ENCODE data around the gene ROBO2. TPM values are rescaled to one million over a fixed set of nuclear protein-coding genes. Genes with fewer than 3 reads are reported as not detected.

Gene ROBO2
- total RNA-seq, 1 donor from 2014 or later, result 11.0 TPM

DNA sequence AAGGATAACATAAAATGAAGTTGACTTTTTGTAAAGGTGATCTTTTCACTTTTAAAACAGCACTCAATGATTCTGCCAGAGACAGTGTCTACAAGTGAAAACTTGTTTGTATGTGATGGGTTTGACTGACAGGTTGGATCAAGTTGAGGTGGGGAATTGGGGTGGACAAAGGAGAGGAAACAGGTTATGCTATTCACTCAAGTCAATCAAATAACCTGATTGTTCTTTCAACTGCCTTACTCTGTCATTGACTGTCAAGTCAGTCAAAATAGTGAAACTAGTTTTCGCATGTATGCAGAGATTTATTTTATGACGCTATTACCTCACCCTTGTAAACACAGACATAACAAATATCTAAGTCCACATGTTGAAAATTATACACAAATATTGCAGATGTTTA lies 187.7 kb downstream of the ROBO2 start:
- Histone ChIP-seq H3K27me3 (no peaks in the 10 kb centered on the region), H3K4me1 (no peaks in the 10 kb centered on the region), H3K36me3 (no peaks in the 10 kb centered on the region), H3K27ac (no peak overlapping the region), H3K4me3 (no peak overlapping the region), H3K9me3 (no peaks in the 10 kb centered on the region)
- intact Hi-C loops (cut with DNase I), result no loop called here
- DNase-seq (ENCODE audit: extremely low spot score in 2 of 2), result no peak
- TF ChIP-seq, protein P1, sequence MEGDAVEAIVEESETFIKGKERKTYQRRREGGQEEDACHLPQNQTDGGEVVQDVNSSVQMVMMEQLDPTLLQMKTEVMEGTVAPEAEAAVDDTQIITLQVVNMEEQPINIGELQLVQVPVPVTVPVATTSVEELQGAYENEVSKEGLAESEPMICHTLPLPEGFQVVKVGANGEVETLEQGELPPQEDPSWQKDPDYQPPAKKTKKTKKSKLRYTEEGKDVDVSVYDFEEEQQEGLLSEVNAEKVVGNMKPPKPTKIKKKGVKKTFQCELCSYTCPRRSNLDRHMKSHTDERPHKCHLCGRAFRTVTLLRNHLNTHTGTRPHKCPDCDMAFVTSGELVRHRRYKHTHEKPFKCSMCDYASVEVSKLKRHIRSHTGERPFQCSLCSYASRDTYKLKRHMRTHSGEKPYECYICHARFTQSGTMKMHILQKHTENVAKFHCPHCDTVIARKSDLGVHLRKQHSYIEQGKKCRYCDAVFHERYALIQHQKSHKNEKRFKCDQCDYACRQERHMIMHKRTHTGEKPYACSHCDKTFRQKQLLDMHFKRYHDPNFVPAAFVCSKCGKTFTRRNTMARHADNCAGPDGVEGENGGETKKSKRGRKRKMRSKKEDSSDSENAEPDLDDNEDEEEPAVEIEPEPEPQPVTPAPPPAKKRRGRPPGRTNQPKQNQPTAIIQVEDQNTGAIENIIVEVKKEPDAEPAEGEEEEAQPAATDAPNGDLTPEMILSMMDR (IDR thresholded peaks at IDR 0.05), result no peak
- TF ChIP-seq POLR2A (IDR thresholded peaks at IDR 0.05), result no peak
- TF ChIP-seq POLR2AphosphoS5 (IDR thresholded peaks at IDR 0.05; ENCODE audit: insufficient read depth in 1 of 2, low read depth in 1 of 2), result no peak

DNA sequence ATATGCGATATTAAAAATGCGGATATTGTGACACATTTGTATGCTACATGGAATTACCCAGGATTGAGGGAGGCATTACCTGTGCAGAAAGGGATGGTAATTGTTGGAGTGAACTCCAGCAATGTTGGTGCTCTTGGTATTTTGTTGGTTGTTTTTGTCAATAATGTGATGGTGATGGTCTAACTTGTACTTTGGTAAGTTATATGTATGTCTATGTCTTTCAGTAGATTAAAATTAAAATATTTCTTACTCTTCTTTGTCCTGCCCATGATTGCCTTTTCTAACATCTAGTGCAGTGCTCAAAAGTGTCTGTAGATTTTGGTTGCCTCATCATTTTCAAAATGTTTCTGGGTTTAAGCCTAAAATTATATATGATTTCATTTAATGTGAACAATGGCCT lies 192.7 kb downstream of the ROBO2 start:
- no peak for DNase-seq (ENCODE audit: extremely low spot score in 2 of 2)
- intact Hi-C loops (cut with DNase I), result no loop called here
- H3K9me3 ChIP-seq, result no peaks in the 10 kb centered on the region
- no peaks in the 10 kb centered on the region for H3K27me3 ChIP-seq
- H3K36me3 ChIP-seq, result no peaks in the 10 kb centered on the region
- H3K4me1 ChIP-seq, result no peaks in the 10 kb centered on the region
- H3K4me3 ChIP-seq, result no peak overlapping the region
- TF ChIP-seq POLR2A (IDR thresholded peaks at IDR 0.05) (no peak), POLR2AphosphoS5 (IDR thresholded peaks at IDR 0.05; ENCODE audit: insufficient read depth in 1 of 2, low read depth in 1 of 2) (no peak)
- TF ChIP-seq, protein P1 (IDR thresholded peaks at IDR 0.05), result no peak
- H3K27ac ChIP-seq, result no peak overlapping the region

DNA sequence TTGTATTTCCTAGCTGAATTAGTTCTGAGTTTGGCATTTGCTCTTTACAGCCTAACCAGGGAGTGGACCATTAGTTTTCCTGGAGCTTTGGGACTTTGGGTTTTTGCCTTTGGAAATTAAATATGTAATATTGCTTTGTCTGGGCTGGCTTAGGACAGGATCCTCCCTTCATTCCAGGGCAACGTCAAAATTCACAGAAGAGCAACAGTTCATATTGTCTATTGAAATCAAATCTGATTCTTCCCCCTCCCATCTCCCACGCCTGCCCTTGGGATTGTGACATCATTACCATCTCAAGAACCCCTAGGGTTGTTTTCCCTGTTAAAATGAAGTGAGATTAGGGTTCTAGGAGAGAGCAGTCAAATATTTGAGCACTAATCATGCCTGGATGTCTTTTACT lies 194.1 kb downstream of the ROBO2 start:
- Histone ChIP-seq H3K27me3 (no peaks in the 10 kb centered on the region), H3K9me3 (no peaks in the 10 kb centered on the region), H3K4me1 (no peaks in the 10 kb centered on the region), H3K4me3 (no peak overlapping the region), H3K27ac (no peak overlapping the region), H3K36me3 (no peaks in the 10 kb centered on the region)
- DNase-seq (ENCODE audit: extremely low spot score in 2 of 2), result no peak
- TF ChIP-seq POLR2A (IDR thresholded peaks at IDR 0.05) (no peak), POLR2AphosphoS5 (IDR thresholded peaks at IDR 0.05; ENCODE audit: insufficient read depth in 1 of 2, low read depth in 1 of 2) (no peak)
- TF ChIP-seq, protein P1 (IDR thresholded peaks at IDR 0.05), result no peak
- intact Hi-C loops (cut with DNase I), result no loop called here

DNA sequence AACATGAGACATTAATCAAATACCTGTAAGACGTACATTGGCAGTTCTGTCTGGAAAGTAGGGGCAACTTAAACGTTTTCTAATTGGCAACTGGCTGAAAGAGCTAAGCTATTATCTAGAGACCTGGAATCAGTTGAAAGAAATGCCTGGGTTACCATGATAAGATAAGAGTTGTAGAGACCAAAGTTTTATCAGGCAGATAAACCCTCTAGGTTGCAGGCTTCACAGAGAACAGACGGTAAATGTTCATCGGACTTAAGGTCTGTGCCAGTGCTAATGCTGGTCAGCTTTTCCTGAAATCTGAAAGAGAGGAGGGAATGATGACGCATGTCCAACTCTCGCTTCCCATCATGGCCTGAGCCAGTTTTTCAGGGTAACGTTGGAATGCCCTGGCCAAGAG lies 196.2 kb downstream of the ROBO2 start:
- H3K4me1 ChIP-seq, result no peaks in the 10 kb centered on the region
- DNase-seq (ENCODE audit: extremely low spot score in 2 of 2), result no peak
- no peaks in the 10 kb centered on the region for H3K27me3 ChIP-seq
- H3K36me3 ChIP-seq, result no peaks in the 10 kb centered on the region
- no peaks in the 10 kb centered on the region for H3K9me3 ChIP-seq
- intact Hi-C loops (cut with DNase I), result no loop called here
- H3K27ac ChIP-seq, result no peak overlapping the region
- H3K4me3 ChIP-seq, result no peak overlapping the region
- TF ChIP-seq POLR2AphosphoS5 (IDR thresholded peaks at IDR 0.05; ENCODE audit: insufficient read depth in 1 of 2, low read depth in 1 of 2), result no peak
- no peak for TF ChIP-seq POLR2A (IDR thresholded peaks at IDR 0.05)
- TF ChIP-seq, protein P1 (IDR thresholded peaks at IDR 0.05), result no peak

DNA sequence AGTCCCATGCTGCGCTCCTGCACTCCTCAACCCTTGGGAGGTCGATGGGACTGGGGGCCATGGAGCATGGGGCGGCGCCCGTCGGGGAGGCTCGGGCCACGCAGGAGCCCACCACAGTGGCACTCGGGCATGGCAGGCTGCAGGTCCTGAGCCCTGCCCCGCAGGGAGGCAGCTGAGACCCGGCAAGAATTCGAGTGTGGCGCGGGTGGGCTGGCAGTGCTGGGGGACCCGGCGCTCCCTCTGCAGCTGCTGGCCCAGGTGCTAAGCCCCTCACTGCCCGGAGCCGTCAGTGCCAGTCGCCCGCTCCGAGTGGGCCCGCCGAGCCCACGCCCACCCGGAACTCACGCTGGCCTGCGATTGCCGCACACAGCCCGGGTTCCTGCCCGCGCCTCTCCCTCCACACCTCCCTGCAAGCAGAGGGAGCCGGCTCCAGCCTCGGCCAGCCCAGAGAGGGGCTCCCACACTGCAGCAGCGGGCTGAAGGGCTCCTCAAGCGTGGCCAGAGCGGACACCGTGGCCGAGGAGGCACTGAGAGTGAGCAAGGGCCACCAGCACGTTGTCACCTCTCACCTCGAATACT lies 200.3 kb downstream of the ROBO2 start:
- intact Hi-C loops (cut with DNase I), result no loop called here
- Histone ChIP-seq H3K4me3 (no peak overlapping the region), H3K36me3 (no peaks in the 10 kb centered on the region), H3K27ac (no peak overlapping the region), H3K4me1 (no peaks in the 10 kb centered on the region), H3K9me3 (no peaks in the 10 kb centered on the region), H3K27me3 (no peaks in the 10 kb centered on the region)
- TF ChIP-seq POLR2AphosphoS5 (IDR thresholded peaks at IDR 0.05; ENCODE audit: insufficient read depth in 1 of 2, low read depth in 1 of 2), result no peak
- TF ChIP-seq POLR2A (IDR thresholded peaks at IDR 0.05), result no peak
- TF ChIP-seq, protein P1 (IDR thresholded peaks at IDR 0.05), result no peak
- no peak for DNase-seq (ENCODE audit: extremely low spot score in 2 of 2)

Measured in vagina (tissue), 2 donors.